K562 (cell line): ENCODE data around the gene ZBTB16. TPM values are rescaled to one million over a fixed set of nuclear protein-coding genes. Genes with fewer than 3 reads are reported as not detected.
A peak's percentile ranks its signal among the peaks of the same experiment; 100 is the strongest.

Experiments used
- CBX3 ChIP-seq, 2 experiments: IDR thresholded peaks; 1 replicate in 1 of 2; 2 replicates in 1 of 2; pipeline ENCODE4 v1.6.1; 2012; ENCODE audit warnings: inconsistent platforms in 2 of 2, low read length in 2 of 2, borderline replicate concordance in 1 of 2, control low read depth in 1 of 2
- CREM ChIP-seq: IDR thresholded peaks from 2 replicates; pipeline ENCODE4 v1.6.1; 2014; ENCODE audit warnings: antibody characterized with exemption, low read depth
- FUS ChIP-seq: fragments of 200-400 bp; formaldehyde crosslinking; optimal IDR thresholded peaks from 2 replicates; pipeline ENCODE3; 2017; ENCODE audit warnings: low read depth, low read length
- GABPA ChIP-seq: fragments of 200-800 bp; sonication (Bioruptor generic); conservative IDR thresholded peaks from 2 replicates; pipeline ENCODE4 v1.6.1; 2016; ENCODE audit warnings: low read depth, missing genetic modification characterization, missing compliant biosample characterization
- LCOR ChIP-seq: sonication (generic); formaldehyde crosslinking; IDR thresholded peaks from 2 replicates; pipeline ENCODE4 v1.8.0; 2022; ENCODE audit warnings: mild to moderate bottlenecking, missing genetic modification reagents
- MAFK ChIP-seq: IDR thresholded peaks from 2 replicates; pipeline ENCODE4 v1.6.1; 2011; ENCODE audit warnings: low read length, improper control_type of control experiment
- MTA1 ChIP-seq: fragments of 450-650 bp; IDR thresholded peaks from 2 replicates; pipeline ENCODE4 v1.6.1; 2017; ENCODE audit warnings: borderline replicate concordance
- PHF21A ChIP-seq: fragments of 450-650 bp; IDR thresholded peaks from 2 replicates; pipeline ENCODE4 v1.6.1; 2017; ENCODE audit warnings: low read depth, borderline replicate concordance
- RNF2 ChIP-seq: sonication (generic); IDR thresholded peaks from 2 replicates; pipeline ENCODE4 v1.6.1; 2016
- SETDB1 ChIP-seq: IDR thresholded peaks from one replicate; pipeline ENCODE4 v1.6.1; 2012; ENCODE audit warnings: low read length, control low read depth, inconsistent platforms
- TBP ChIP-seq: optimal IDR thresholded peaks from 2 replicates; pipeline ENCODE3; 2011; ENCODE audit warnings: low read depth, low read length, improper control_type of control experiment
- ZBED1 ChIP-seq: IDR thresholded peaks from 2 replicates; pipeline ENCODE4 v1.6.1; 2014
- ZKSCAN3 ChIP-seq: fragments of 250-450 bp; sonication (Bioruptor Pico); IDR thresholded peaks from 2 replicates; pipeline ENCODE4 v1.4.0; 2020
- ZNF175 ChIP-seq: fragments of 200-800 bp; sonication (Bioruptor generic); IDR thresholded peaks from 2 replicates; pipeline ENCODE4 v1.6.1; 2016; ENCODE audit warnings: low read depth, mild to moderate bottlenecking, missing genetic modification characterization, missing compliant biosample characterization
- polyA plus RNA-seq, 8 experiments: library from polyadenylated mRNA; depleted of rRNA in 4 of 8; stranded (reverse) in 5 of 8; unstranded in 3 of 8; fragments of >200 nt; fragmentation: Nextera tagmentation in 2 of 8; fragmentation: Illumina TruSeq in 1 of 8; extraction: Ambion mirVana in 2 of 8; extraction: Trizol in 1 of 8; gene quantifications; 2 replicates each; pipeline versions ENCODE4 v1.2.1 to v1.2.3, GENCODE V29; 2011 to 2014; ENCODE audit warnings: inconsistent platforms in 1 of 8, missing spikeins in 1 of 8
- total RNA-seq, 7 experiments: library from RNA; depleted of rRNA in 6 of 7; stranded (reverse); fragments of >200 nt in 6 of 7; fragmentation: Illumina TruSeq in 2 of 7; extraction: Trizol in 2 of 7; gene quantifications; 2 replicates each; pipeline versions ENCODE4 v1.2.1 to v1.2.3, GENCODE V29; 2011 to 2021; ENCODE audit warnings: low replicate concordance in 1 of 7
- TF ChIP-seq, protein P1 (sequence below), 2 experiments: fragments of 450-650 bp; IDR thresholded peaks; 2 replicates each; pipeline ENCODE4 v1.6.1; 2016; ENCODE audit warnings: mild to moderate bottlenecking in 2 of 2, borderline replicate concordance in 1 of 2, low read depth in 1 of 2, moderate library complexity in 1 of 2
- TF ChIP-seq, protein P2 (sequence below): fragments of 450-650 bp; IDR thresholded peaks from 2 replicates; pipeline ENCODE4 v1.7.1; 2018; ENCODE audit warnings: mild to moderate bottlenecking, low read depth; ENCODE audit not compliant: partially characterized antibody

Gene ZBTB16
- total and polyA plus RNA-seq, 9 of the 15 experiments (the other 6 are each of a cell fraction or from before 2014, with no cell fraction given) = 0.06 to 0.40 (median 0.24) TPM; not detected in 4

DNA sequence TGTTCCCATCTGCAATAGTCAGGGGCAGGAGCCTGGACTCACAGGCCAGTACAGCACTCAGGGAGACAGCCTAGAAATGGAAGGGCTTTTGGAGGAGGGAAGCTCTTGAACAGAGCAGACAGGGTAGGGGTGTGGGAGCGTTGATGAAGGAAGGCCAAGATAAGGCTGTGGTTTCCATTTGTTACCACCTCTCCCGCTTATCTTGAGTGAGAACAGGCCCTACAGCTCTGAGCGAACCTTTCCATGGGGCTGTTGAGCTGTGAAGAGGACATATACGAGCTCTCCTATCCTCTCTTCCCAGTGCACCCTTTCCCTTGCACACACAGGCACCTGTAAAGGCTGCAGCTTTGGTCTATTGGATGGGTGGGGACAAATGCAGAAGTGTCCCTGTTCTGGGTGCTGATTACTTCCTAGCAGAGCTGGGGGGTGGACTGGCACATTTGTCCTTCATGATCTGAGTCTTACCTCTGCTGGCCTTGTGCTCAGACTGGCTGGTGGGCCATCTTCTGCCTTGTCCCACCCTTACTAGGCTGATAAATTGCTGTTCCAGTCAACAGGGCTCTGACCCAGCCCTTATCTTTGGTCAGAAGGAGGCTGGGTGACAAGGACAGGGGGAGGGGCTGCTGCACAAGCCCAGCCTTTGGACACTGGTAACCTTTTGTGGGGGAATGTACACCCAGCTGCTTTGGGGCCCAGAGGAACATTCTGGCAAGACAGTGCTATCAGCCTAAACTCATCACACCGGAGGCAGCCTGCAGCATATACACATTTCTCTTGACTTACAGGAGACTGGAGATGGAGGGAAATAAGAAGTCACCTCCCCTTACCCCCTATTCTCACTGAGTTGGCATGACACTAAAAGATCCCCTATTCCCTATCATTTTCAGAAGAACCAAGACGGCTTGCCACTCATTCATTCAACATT is 156.6 kb downstream of the ZBTB16 start (continued):
- TF ChIP-seq, protein P1, sequence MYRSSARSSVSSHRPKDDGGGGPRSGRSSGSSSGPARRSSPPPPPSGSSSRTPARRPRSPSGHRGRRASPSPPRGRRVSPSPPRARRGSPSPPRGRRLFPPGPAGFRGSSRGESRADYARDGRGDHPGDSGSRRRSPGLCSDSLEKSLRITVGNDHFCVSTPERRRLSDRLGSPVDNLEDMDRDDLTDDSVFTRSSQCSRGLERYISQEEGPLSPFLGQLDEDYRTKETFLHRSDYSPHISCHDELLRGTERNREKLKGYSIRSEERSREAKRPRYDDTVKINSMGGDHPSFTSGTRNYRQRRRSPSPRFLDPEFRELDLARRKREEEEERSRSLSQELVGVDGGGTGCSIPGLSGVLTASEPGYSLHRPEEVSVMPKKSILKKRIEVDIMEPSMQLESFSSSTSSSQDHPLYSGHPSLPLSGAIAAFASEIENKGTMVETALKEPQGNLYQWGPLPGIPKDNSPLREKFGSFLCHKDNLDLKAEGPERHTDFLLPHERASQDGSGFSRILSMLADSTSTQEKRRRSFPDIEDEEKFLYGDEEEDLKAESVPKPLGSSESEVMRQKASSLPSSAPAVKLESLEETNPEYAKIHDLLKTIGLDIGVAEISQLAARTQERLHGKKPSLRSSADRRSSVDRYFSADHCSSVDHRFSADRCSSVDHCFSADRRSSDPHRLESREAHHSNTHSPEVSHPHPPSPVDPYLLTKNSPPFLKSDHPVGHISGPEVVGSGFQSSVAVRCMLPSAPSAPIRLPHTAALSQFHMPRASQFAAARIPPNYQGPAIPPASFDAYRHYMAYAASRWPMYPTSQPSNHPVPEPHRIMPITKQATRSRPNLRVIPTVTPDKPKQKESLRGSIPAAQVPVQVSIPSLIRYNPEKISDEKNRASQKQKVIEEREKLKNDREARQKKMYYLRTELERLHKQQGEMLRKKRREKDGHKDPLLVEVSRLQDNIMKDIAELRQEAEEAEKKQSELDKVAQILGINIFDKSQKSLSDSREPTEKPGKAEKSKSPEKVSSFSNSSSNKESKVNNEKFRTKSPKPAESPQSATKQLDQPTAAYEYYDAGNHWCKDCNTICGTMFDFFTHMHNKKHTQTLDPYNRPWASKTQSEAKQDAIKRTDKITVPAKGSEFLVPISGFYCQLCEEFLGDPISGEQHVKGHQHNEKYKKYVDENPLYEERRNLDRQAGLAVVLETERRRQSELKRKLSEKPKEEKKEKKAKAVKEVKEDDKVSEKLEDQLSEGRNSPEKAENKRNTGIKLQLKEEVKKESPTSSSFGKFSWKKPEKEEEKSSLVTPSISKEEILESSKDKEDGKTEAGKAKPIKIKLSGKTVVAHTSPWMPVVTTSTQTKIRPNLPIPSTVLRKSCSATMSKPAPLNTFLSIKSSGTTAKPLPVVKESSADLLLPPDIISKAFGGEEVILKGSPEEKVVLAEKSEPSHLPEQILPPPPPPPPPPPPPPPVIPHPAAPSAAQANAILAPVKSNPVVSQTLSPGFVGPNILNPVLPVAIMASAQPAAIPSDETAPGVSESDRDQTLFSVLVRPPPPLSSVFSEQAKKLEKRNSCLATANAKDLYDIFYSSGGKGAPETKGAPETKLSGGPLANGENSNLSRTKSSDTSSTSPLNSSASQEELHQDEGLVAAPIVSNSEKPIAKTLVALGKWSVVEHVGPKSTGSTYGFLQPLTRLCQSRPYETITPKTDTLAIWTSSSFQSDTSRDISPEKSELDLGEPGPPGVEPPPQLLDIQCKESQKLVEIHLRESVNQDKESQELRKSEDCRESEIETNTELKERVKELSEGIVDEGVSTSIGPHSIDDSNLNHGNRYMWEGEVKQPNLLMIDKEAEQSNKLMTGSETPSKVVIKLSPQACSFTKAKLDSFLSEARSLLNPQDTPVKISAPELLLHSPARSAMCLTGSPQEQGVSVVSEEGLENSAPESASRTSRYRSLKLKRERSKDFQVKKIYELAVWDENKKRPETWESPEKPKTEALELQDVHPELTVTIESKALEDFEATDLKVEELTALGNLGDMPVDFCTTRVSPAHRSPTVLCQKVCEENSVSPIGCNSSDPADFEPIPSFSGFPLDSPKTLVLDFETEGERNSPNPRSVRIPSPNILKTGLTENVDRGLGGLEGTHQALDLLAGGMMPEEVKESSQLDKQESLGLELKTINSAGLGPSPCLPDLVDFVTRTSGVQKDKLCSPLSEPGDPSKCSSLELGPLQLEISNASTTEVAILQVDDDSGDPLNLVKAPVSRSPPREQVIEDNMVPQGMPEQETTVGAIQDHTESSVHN (IDR thresholded peaks at IDR 0.05; ENCODE audit: borderline replicate concordance in 1 of 2, low read depth in 1 of 2) = 0 out of 4 replicates have a peak, but pooled peaks of 1 of the 2 experiments have one; percentile 31
- TF ChIP-seq ZNF175 (CRISPR knock-in tag) (peak; percentile 80), ZBED1 (peak; percentile 84), MAFK (peak; percentile 22; the same call in 1 of the 2 replicates), CBX3 (IDR thresholded peaks at IDR 0.05; ENCODE audit: borderline replicate concordance in 1 of 2, low read length in 2 of 2) (peak in 1 of 2 experiments; percentile 85; a peak in 1 of 3 replicates), FUS (no peak), ZKSCAN3 (no peak), RNF2 (peak; percentile 95), SETDB1 (no peak), CREM (peak; percentile 88), LCOR (CRISPR knock-in tag) (peak; percentile 71), GABPA (tag) (no peak), TBP (peak; percentile 72), PHF21A (peak; percentile 75; the same call in 1 of the 2 replicates), MTA1 (peak; percentile 84; the same call in 1 of the 2 replicates)
- TF ChIP-seq, protein P2, sequence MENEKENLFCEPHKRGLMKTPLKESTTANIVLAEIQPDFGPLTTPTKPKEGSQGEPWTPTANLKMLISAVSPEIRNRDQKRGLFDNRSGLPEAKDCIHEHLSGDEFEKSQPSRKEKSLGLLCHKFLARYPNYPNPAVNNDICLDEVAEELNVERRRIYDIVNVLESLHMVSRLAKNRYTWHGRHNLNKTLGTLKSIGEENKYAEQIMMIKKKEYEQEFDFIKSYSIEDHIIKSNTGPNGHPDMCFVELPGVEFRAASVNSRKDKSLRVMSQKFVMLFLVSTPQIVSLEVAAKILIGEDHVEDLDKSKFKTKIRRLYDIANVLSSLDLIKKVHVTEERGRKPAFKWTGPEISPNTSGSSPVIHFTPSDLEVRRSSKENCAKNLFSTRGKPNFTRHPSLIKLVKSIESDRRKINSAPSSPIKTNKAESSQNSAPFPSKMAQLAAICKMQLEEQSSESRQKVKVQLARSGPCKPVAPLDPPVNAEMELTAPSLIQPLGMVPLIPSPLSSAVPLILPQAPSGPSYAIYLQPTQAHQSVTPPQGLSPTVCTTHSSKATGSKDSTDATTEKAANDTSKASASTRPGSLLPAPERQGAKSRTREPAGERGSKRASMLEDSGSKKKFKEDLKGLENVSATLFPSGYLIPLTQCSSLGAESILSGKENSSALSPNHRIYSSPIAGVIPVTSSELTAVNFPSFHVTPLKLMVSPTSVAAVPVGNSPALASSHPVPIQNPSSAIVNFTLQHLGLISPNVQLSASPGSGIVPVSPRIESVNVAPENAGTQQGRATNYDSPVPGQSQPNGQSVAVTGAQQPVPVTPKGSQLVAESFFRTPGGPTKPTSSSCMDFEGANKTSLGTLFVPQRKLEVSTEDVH = peak; percentile 55
